VCaP (cell line): ENCODE measurements around the gene MAN2C1.

ENCODE experiments used
- H3K27ac ChIP-seq: fragments of 450-650 bp; 2 replicates; pipeline ENCODE4 v1.5.1; 2017
- TF ChIP-seq, protein P1 (sequence below): fragments of 450-650 bp; conservative IDR thresholded peaks from 2 replicates; pipeline ENCODE4 v1.5.1; 2017; ENCODE audit warnings: mild to moderate bottlenecking, moderate library complexity

Gene MAN2C1

DNA sequence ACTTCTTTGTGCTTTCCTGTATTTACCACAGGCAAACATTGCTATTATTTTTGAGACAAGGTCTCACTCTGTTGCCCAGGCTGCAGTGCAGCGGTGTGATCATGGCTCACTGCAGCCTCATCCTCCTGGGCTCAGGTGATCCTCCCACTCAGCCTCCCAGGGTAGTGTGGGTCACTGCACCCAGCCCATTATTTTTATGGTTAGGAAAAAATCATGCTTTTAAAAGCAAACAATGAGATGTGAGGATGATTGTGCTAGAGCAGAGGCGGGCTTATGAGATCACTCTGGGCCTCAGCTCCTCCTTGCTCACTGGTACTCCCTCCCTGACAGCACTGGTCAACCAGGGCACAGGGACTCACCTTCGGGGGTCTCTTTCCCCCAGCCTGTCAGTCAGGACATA, 2.2 kb downstream of the MAN2C1 start:
- TF ChIP-seq, protein P1, sequence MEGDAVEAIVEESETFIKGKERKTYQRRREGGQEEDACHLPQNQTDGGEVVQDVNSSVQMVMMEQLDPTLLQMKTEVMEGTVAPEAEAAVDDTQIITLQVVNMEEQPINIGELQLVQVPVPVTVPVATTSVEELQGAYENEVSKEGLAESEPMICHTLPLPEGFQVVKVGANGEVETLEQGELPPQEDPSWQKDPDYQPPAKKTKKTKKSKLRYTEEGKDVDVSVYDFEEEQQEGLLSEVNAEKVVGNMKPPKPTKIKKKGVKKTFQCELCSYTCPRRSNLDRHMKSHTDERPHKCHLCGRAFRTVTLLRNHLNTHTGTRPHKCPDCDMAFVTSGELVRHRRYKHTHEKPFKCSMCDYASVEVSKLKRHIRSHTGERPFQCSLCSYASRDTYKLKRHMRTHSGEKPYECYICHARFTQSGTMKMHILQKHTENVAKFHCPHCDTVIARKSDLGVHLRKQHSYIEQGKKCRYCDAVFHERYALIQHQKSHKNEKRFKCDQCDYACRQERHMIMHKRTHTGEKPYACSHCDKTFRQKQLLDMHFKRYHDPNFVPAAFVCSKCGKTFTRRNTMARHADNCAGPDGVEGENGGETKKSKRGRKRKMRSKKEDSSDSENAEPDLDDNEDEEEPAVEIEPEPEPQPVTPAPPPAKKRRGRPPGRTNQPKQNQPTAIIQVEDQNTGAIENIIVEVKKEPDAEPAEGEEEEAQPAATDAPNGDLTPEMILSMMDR = no peak
- H3K27ac ChIP-seq = no peak overlapping the region; the same call in 1 of the 2 replicates

DNA sequence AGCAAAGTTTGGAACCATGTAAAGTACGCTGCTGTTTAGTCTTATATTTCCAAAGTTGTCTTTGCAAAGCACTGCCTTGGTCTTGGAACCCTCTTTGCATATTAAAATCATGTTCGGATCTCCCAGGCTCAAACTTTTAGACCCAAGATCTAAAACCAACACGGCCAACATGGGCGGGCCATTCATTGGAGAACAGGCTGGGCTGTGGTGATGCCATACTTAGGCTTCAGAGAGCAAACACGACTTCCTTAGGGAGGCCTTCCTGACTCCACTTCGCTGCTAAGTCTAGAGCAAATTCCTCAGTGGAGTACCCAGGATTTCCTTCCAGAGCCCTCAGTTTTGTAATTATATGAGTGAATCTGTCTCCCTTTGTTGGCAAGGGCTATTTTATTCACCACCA, 3.5 kb downstream of the MAN2C1 start:
- no peak overlapping the region for H3K27ac ChIP-seq
- TF ChIP-seq, protein P1 = no peak

DNA sequence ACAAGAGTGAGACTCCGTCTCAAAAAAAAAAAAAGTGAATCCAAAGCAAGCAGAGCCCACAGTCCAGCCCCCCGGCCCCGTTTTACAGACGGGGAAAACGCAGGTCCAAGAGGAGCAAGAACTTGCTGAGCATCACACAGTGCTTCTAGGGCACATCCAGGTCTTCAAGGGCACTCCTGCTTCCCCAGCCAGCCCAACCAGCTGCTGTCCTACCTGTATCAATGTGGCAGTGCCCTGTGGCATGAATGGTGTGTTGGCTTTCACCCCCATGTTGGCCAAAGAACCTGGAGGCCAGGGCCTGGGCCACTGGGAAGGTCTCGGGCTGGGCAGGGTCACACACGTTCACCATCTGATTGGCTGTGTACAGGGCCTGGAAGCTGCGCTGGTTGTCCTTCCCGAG, 4.6 kb downstream of the MAN2C1 start:
- TF ChIP-seq, protein P1 = no peak
- no peak overlapping the region for H3K27ac ChIP-seq

DNA sequence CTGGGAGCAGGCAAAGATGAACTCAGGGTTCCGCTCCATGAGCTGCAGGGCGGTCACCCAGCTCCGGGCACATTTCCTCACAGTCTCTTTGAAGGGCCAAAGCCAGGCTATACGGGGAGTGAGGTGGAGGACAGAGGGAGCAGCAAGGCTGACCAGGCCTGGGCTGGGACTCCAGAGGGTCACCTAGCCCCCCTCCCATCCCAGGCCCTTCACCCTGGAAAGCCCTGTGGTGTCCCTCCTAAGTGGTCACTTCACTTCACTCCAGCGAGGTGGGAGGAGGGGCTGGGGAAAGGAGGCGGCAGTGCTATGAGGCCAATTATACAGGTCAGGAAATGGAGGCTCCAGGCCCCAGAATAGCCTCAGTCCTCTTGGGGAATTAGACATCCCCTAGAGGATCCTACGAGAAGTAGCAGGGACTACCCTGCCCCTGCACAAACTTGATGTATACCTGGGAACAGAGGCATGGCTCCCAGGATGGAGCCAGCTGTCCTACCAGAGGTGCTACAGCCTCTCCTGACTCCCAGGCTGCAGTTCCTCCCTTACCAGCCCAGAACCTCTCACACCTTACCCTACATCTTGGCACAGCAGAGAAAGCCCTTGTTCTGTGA, 5.7 kb downstream of the MAN2C1 start:
- TF ChIP-seq, protein P1 = no peak
- no peak overlapping the region for H3K27ac ChIP-seq

DNA sequence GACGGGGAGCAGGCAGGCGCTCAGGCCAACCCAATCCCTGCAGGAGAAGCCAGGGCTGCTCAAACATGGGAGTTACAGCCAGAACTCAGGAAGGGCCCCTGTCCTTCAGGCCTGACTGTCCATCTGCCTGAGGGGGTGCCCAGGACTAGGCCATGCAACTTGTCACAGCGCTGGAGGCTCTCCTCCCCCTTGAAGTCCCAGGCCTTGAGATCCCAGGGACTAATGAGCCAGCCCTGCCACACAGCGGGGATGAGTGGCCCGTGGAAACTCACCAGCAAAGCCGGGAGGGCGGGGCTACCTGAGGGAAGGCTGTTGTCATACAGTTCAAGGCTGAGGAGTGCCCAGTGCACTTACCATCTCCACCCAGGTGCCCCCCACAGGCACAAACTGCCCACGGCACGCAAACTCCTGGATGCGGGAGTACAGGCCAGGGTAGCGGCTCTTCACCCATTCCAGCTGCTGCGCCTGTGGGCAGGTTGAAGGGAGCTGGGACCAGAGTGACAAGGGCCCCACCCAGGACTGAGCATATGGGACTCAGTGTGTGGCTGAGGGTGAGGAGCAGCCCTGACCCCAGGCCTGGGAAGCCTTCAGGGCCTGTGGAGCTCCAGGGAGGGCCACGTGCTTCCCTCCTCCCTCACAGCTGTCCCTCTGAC, 6.3 kb downstream of the MAN2C1 start:
- H3K27ac ChIP-seq = no peak overlapping the region
- TF ChIP-seq, protein P1 = no peak

DNA sequence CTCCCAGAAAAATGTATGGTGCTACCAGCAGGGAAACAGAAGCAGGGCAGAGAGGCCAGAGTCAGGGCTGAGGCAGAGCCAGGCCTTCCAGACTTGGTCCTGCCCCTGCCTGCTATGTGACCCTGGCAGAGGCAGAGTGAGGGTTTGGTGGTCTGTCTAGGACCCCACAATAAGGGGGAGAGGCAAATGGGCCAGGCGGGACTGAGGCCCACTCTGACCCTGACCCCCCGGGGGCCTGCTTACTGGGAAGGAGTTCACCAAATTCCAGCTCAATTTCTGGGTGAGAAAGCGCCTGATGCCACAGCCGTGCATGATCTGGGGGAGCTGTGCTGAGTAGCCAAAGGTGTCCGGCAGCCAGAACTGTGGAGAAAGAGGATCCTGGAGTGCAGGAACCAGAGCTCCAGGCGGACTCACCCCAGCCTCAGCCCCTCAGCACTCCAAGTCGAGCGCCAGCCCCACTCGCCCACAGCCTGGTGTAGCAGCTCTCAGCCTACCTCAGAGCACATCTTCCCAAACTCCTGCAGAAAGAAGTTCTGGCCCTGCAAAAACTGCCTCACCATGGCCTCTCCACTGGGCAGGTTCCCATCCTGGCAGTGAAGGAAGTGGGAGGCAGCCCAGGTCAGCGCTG, 6.9 kb downstream of the MAN2C1 start:
- H3K27ac ChIP-seq = no peak overlapping the region
- TF ChIP-seq, protein P1 = no peak

DNA sequence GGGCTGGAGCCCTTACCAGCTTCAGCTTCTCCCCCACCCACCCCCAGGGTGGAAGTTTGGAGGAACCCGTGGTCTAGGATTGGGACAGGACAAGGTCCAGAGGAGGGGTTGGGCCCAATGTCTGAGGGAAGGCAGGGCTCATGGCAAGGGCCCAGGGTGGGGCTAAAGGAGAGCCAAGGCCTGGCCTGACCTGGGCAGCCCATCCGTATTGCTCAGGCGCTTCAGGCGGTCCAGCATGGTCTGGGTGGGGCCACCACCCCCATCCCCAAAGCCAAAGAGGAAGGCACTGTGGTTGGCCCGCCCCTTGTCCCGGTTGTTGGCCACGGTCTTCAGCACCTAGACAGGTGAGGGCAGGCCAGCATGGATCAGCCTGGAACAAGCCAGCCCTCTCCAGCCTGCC, 7.6 kb downstream of the MAN2C1 start:
- H3K27ac ChIP-seq = no peak overlapping the region
- TF ChIP-seq, protein P1 = no peak
